HG03139 (cell line): ENCODE data around the gene POGZ.
A peak's percentile ranks its signal among the peaks of the same experiment; 100 is the strongest.
"Not testable (repeated sequence)": the region's sequence is repeated elsewhere in the genome, so short reads cannot be mapped to it uniquely, and the experiment has no call there.

ENCODE experiments used
- ATAC-seq: cut with Tn5 transposase; IDR thresholded peaks from one replicate; pipeline ENCODE4 v1.9.1; 2021; ENCODE audit not compliant: unreplicated experiment

Gene POGZ

DNA sequence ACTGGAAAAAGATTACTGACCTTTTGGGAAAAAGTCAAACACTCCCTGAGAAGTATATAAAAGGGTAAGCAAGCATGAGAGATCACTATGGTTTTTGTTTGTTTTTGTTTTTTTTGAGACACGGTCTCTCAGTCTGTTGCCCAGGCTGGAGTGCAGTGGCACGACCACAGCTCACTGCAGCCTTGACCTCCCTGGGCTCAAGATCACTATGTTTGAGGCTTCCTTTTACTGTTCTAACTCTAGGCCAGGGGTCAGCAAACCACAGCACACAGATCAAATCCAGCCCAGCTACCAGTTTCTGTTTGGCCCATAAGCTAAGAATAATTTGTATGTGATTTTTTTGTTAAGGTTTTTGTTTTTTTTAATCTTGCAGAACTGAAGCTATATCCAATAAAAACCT lies 34.2 kb downstream of the POGZ start:
- no peak for ATAC-seq

DNA sequence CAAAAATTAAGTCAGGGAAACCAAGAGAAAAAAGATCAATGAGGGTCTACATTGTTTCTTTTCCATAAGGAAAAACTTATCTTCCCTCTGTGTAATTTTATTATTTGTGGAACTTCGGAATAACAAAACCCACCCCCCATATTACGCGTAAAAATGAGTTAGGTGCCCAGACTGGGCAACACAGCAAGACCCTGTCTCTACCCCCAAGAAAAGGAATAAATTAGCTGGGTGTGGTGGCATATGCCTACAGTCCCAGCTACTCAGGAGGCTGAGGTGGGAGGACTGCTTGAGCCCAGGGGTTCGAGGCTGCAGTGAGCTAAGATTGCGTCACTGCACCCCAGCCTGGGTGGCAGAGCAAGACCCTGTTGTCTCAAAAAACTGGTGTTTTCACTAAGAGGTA lies 39.5 kb downstream of the POGZ start:
- no peak for ATAC-seq

DNA sequence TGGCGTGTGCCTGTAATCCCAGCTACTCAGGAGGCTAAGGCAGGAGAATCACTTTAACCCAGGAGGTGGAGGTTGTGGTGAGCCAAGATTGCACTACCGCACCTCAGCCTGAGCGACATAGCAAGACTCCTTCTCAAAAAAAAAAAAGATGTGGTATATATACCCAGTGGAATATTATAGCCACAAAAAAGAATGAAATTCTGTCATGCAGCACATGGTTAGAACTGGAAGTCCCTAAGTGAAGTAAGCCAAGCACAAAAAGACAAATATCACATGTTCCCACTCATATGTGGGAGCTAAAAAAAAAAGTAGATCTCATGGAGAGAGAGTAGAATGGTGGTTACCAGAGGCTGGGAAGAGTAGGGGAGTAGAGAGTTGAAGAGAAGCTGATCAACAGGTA lies 41.2 kb downstream of the POGZ start:
- no peak for ATAC-seq

DNA sequence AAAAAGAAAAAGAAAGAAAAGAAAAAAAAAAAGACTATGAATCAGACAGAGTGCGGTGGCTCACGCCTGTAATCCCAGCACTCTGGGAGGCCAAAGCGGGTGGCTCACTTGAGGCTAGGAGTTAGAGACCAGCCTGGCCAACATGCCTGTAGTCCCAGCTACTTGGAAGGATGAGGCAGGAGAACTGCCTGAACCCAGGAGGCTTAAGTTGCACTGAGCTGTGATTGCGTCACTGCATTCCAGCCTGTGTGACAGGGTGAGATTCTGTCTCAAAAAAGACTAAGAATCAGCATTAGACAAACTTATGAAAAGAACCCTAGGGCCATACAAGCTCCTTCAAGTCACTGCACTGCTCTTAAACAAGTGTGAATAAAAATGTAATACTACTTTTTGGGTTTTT lies 43.1 kb downstream of the POGZ start:
- no peak for ATAC-seq

DNA sequence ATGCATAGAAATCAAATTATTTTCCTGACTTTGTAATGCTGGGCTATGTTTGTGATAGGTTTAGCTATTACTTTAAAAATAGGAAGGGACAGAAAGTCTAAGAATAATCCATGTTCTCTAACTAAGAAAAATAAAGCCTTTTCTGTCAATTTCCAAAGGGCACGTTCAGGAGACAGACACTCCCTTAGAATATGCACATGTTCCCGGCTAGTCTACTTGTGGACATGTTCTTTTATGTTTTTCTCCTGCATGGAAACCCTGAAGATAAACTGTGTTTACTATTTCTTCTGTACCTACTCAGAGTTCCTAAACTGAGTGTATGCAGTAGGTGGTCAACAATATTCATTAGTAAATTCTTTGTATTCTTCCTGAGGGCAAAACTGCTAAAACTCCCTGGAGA lies 47.4 kb downstream of the POGZ start:
- ATAC-seq: no peak

DNA sequence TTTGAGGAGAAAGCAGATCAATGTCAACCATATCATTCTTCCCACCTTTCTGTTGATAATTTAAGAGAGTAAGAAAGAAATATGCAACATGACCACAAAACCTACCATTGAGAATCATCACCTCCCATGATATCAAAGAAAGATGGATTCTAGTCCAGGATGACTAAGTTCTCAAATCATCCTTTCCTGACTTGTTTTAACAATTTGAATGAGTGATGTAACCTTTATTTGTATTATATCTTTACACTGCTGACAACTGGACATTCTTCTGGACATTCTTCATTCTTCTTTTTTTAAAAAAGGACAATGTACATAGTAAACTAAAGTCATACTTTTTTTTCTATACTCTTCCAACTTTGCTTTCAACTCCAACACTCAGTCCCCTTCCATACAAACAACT lies 50.4 kb downstream of the POGZ start:
- no peak for ATAC-seq

DNA sequence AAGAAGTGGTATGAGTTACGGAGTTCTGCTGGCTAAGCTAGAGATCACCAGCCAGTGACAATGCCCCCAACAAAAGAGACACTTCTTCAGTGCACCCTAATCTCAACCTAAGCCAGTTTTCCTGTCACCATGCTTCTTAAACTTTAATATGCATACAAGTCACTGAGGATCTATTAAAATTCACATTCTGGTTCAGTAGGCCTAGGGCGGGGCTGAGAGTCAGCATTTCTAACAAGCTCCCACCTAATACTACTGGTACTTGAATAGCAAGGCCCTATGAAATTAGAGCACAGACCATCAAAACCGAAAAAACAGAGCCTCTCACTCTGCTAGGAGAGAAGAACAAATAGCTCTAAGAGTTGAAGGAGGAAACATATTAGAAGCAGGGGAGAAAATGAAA lies 52.0 kb downstream of the POGZ start:
- ATAC-seq: no peak

DNA sequence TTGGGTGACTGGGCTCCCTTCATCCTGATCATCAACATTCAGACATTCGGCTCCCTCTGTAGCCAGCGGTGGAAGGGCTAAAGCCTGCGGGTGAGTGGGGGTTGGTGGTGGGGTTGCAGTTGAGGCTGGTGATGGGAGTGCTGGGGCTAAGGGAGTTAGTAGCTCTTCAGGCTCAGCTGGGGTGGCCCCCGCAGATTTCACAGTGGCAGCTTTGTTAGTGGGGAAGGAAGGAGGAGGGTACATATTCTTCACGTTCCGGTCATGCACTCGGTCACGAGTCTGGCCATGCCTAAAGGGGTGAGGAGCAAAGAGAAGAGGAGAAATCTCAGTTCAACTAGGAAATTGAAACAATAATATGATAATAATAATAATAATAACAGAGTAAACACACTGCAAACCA lies 53.1 kb downstream of the POGZ start:
- no peak for ATAC-seq

DNA sequence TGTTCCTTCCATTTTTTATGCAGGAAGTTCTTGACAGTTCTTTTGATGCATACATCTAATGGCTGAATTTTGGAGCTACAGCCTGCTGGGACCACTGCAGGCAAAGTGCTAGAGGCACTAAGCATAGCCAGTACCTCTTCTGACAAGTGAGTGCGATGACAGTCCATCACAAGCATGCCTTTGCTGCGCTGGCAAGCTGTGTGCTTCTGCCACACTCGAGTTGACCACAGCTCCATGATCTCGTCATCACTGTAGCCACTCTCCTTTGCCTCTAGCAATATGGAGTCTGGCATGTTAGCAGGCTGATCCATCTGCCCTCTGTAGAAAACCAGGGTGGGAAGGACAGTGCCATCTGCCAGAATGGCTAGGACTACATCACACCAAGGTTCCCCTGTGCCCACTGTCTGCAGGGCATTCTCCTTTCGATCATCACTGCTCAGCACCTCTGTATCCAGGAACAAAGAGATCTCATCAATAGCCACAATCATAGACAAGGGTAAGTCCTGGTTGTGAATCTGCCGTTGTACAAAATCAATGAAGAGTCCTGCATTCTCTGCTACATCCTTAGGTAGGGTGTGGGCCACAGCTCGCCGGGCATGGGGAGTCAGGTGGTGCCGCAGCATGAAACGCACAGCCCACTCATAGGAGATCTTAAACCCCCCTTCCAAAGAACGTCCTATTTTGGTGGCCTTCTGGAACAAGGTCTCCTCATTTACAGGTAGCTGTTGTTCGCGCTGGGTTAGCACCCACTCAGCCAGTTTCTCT lies 53.9 kb downstream of the POGZ start:
- no peak for ATAC-seq

DNA sequence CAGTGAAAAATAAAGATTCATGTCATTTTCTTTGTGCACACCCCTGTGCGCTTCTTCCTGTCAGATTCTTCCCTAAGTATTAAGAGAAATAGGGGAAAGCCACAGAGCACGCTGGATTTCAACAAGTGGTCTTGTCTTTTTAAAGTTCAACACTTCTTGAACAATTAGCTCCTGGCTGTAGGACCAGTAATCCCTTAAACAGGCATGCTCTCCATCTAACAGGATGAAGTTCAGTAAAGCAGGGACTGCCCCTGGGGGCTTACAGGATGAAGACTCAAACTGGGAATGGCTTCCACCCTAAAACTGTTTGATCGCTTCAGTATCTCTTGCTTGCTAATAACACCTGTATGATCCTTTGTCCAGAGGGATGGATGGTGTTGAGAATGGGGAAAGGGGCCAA lies 55.7 kb downstream of the POGZ start:
- no peak for ATAC-seq

DNA sequence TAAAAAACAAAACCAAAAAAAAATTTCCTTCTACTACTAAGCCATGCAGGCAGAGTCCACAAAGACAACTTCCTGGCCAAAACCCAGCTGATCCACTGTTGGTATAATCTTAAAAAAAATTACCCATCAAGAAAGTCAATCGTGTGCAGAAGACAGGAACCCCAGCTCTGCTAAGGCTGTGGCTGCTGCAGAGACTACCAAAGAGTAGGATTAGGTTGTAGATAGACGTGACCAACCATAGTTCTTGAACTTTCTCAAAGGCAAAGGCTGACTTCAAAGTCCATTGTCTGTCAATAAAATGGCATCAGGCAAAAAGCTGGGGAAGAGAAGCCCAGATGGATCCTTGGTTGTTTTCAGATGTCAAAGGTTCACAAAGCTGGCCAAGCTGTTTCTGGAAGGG lies 56.5 kb downstream of the POGZ start:
- ATAC-seq: no peak

DNA sequence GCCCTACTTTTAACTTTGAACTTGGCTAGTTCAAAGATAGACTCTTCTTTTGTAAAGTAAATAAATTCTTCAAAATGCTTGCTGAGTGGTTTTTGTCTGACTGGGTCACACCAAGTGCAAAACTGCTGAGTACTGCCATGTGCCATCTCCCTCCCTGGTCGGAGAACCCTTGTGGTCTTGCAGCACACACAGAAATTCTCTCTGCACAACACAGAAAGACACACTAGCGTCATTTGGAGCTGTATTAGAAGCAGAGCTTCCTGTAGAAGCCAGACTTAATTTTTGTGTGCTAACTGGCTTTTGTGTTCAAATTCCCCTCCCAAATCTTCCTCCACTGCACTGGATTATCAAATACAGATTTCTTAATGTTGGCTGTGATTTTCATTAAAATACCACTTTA lies 57.4 kb downstream of the POGZ start:
- ATAC-seq: no peak

DNA sequence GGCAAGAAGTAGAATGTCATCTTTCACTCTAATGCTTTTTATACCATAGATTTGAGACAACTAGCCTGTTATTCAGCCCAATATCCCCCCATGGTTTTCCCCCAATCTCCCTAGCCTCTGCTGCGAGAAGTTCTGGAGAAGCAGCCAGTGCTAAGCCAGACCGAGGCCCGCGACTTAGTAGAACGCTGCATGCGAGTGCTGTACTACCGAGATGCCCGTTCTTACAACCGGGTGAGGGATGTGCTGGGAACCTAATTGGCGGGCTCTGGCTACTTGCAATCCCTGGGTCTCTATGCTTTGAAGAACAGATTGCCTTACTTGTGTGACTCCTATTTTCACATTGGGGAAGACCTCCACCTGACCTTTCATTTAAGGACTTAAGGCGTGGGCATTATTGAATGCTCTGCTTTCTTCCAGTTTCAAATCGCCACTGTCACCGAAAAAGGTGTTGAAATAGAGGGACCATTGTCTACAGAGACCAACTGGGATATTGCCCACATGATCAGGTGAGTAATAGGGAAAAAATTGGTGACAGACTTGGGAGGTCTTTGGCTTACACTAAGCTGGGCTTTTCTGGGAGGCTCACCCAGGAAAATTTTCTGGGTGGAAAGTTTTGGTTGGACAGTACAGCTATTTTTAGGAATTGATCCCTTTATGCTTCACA lies 58.0 kb downstream of the POGZ start:
- ATAC-seq: no peak

DNA sequence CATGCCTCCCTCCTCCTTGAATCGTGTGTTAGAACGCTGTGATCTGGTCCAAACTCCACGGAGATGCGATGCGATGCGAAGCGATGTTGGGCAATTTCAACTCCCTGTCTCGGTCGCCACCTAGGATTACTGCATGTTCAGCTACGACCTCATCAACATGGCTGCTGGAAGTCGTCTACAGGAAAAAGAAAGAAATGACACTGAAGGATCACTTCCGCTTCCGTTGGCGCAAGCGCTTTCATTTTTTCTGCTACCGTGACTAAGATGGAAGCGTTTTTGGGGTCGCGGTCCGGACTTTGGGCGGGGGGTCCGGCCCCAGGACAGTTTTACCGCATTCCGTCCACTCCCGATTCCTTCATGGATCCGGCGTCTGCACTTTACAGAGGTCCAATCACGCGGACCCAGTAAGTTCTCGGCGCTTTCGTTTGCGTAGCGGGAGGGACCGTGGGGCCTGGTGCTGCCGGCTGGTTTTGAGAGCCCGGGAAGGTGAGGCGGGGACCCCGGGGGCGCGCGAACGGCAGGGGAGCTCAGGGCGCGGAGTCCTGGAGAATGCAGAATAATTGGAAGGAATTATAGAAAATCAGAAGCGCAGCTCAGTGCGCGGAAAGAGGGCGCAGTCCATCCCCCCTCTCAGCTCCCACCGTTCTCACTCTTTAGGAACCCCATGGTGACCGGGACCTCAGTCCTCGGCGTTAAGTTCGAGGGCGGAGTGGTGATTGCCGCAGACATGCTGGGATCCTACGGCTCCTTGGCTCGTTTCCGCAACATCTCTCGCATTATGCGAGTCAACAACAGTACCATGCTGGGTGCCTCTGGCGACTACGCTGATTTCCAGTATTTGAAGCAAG lies 59.7 kb downstream of the POGZ start, which contains the start of gene PSMB4:
Gene PSMB4 (plus strand): TSS at position 250 of the 848 bp plus-strand sequence. CDS start 15 bp downstream, at position 265.
- peak; percentile 87 for ATAC-seq

DNA sequence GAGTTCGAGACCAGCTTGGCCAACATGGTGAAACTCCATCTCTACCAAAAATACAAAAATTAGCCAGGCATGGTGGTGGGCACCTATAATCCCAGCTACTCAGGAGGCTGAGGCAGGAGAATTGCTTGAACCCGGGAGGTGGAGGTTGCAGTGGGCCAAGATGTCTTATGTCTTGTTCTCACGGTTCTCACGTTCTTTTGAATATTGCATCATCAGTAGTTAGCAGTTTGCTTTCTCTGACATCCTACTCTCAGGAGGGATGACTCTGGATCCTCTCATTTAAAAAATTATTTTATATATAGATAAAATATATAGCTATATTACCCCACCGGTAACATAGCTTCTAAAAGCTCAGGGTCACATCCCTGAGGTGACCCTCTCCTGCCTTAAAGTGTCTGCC lies 63.0 kb downstream of the POGZ start:
- ATAC-seq: not testable (repeated sequence)

DNA sequence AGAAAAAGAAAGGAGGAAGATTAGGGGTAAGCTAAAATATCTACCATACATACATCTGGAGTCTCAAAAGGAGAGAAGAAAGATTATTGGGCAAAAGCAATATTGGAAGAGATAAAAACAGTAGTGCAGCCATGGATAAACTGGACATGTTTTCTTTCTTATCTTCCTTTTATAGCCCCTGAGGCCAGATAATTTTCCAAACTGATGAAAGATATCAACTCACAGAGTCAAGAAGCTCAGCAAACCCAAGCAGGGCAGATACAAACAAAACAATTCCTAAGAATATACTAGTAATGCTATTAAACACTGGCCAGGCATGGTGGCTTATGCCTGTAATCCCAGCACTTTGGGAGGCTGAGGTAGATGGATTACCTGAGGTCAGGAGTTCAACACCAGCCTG lies 65.7 kb downstream of the POGZ start:
- ATAC-seq: no peak

DNA sequence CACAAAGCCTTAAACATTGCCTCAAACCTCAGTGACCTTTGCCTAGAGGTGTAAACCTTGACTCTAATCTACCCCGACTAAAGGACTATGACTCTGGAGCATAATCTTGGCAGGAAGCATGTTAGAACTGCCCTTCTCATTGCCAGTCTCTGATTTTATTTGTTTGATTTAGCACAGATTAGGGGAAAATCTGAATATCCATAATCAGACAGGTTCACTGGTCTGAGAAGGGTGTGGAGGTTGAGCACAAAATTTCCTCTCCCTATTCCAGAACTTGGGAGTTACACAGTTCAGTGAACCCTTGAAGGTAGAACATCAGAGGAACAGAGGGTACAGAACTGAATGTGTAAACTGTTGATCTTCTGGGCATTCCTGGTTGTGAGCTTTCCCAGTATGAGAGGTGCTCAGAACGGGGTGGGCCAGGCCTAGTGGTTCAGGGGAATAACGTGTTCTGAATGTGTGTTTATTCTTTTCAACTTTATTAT lies 68.2 kb downstream of the POGZ start:
- ATAC-seq: no peak

DNA sequence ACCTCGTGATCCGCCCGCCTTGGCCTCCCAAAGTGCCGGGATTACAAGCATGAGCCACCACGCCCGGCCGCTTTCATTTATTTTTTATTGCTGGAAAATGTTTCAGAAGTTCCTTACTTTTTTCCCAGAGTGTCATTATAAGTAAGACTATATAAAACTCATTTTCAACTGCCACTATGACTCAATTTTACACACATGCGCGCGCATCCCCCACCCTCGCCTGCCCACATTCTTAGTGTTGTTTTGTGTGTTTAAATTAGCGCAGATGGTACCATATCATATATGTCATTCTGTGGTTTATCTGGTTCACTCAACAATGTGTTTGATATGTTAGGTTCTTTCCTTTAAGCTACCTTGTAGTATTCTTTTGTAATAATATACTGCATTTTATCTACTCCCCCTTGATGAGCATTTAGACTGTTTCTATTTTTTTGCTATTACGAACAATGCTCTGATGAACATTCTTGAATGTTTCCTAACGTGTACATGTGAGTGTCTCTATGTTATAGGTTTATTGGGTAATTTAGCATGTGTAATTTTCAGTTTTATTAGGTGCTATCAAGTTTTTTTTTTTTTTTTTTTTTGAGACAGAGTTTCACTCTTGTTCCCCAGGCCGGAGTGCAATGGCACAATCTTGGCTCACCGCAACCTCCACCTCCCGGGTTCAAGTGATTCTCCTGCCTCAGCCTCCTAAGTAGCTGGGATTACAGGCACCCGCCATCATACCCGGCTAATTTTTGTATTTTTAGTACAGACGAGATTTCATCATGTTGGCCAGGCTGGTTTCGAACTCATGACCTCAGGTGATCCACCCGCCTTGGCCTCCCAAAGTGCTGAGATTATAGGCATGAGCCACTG lies 68.8 kb downstream of the POGZ start:
- not testable (repeated sequence) for ATAC-seq

DNA sequence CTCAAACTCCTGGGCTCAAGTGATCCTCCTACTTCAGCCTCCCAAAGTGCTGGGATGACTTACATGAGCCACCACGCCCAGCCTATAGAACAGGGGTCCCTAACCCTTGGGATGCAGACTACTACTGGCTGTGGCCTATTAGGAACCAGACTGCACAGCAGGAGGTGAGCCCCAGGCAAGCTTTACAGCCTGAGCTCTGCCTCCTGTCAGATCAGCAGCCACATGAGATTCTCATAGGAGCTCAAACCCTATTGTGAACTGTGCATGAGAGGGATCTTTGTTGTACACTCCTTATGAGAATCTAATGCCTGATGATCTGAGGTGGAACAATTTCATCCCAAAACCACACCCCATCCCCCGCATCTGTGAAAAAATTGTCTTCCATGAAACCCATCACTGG lies 73.3 kb downstream of the POGZ start:
- no peak for ATAC-seq

DNA sequence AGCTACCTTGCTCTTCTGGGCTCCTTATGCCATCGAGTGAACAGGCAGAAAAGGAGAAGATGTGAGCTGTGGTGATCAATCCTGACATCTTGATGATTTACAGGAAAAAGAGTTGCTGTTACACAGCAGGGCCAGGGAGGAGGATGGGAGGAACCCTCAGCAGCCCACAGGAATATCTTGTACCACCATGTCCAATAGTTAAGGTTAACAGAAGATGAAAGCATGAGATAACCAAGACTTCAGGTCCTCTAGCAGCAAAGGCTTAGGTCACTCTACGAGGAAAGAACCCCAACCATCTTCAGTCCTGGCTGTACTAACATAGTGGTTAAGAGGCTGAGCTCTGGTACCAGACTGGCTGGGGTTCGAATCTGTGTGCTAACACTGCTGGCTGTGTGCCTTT lies 74.7 kb downstream of the POGZ start:
- ATAC-seq: no peak
